Diencephalon (tissue), 1 donor: Measurements from ENCODE around the gene ILDR1. TPM values are rescaled to one million over a fixed set of nuclear protein-coding genes. Genes with fewer than 3 reads are reported as not detected.

ENCODE experiments used
- small RNA-seq: library from RNA; depleted of rRNA; stranded (forward); fragments of <200 nt; gene quantifications from one replicate; pipeline ENCODE3, GENCODE V24; 2014
- total RNA-seq: library from RNA; depleted of rRNA; stranded (reverse); fragments of >200 nt; gene quantifications from one replicate; pipeline ENCODE4 v1.2.3, GENCODE V29; 2014

ILDR1 gene
- total RNA-seq: not detected

GRCh38 chr3:122021811-122022401 is at the start of gene ILDR1:
Gene ILDR1, minus strand, starts transcription at chr3:122022247. Its CDS starts 170 bp downstream, at chr3:122022077.

DNA sequence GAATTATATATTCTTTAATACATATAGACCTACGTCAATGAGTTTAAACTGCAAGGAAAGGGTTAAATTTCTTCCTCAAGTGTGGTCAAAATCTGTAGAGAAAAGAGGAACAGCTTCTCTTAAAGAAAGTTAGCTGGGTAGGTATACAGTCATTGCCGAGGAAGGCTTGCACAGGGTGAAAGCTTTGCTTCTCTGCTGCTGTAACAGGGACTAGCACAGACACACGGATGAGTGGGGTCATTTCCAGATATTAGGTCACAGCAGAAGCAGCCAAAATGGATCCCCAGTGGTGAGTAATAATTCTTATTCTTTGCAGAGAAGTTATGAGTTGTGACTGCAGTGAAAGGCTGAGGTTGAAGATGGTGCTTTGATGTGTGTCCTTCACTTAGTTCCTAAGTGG is 33.2 kb upstream of the ILDR1 start, which contains the start of gene CD86:
CD86 (plus strand) TSS at position 148 of the 400 bp plus-strand sequence; CDS start at position 276, 128 bp downstream.

Small RNA genes within 50 kb of the gene (small RNA-seq; reads per million reads assigned to genes)
- not detected for gene RF00019

Other genes with a start within 250 kb of the ILDR1 start
- 22.8 TPM for gene IQCB1, start 187.2 kb downstream of the ILDR1 start, total RNA-seq
- 11.3 TPM for gene EAF2, start 187.0 kb downstream of the ILDR1 start, total RNA-seq
- gene SLC15A2, start 127.8 kb downstream of the ILDR1 start, total RNA-seq: 29.5 TPM
- gene CD86, start 33.1 kb upstream of the ILDR1 start, total RNA-seq: 1.8 TPM
- gene CASR, start 161.4 kb upstream of the ILDR1 start, total RNA-seq: 0.69 TPM